Breast epithelium (tissue), 4 donors: ENCODE data around the gene PARP9. TPM values are rescaled to one million over a fixed set of nuclear protein-coding genes. Genes with fewer than 3 reads are reported as not detected.
A peak's percentile ranks its signal among the peaks of the same experiment; 100 is the strongest.

Source experiments
- DNase-seq, 2 donors: peaks; one replicate each; pipeline ENCODE4 v3.0.0-alpha.2; 2019; ENCODE audit warnings: low spot score in 2 of 2
- H3K27ac ChIP-seq, 2 donors: fragments of 200-600 bp; sonication (generic) in 1 of 2; one replicate each; pipeline ENCODE4 v1.5.1; 2016 to 2019; ENCODE audit warnings: mild to moderate bottlenecking in 1 of 2
- H3K27me3 ChIP-seq, 2 donors: fragments of 200-600 bp; sonication (generic) in 1 of 2; one replicate each; pipeline versions ENCODE4 v1.5.1 to v1.6.0; 2017 to 2019; ENCODE audit warnings: control low read depth in 1 of 2, mild to moderate bottlenecking in 1 of 2
- H3K36me3 ChIP-seq: fragments of 200-600 bp; one replicate; pipeline ENCODE4 v1.5.1; 2019
- H3K4me1 ChIP-seq, 2 donors: fragments of 200-600 bp; sonication (generic); one replicate each; pipeline ENCODE4 v1.5.1; 2016 to 2019; ENCODE audit warnings: control low read depth in 1 of 2
- H3K4me3 ChIP-seq, 3 donors: fragments of 200-600 bp; sonication (generic); 1 replicate in 2 of 3; 2 replicates in 1 of 3; pipeline ENCODE4 v1.5.1; 2016 to 2019; ENCODE audit warnings: mild to moderate bottlenecking in 3 of 3, moderate library complexity in 2 of 3
- H3K9me3 ChIP-seq, 2 donors: fragments of 200-600 bp; sonication (generic) in 1 of 2; one replicate each; pipeline ENCODE4 v1.5.1; 2016 to 2019; ENCODE audit warnings: control low read depth in 1 of 2
- CTCF ChIP-seq, 3 donors: fragments of 450-650 bp; IDR thresholded peaks; one replicate each; pipeline ENCODE4 v1.5.1; 2016 to 2017; ENCODE audit warnings: antibody characterized with exemption in 3 of 3, mild to moderate bottlenecking in 3 of 3, moderate library complexity in 3 of 3
- POLR2A ChIP-seq: fragments of 450-650 bp; IDR thresholded peaks from one replicate; pipeline ENCODE4 v1.6.1; 2016; ENCODE audit warnings: antibody characterized with exemption, mild to moderate bottlenecking, moderate library complexity
- POLR2AphosphoS5 ChIP-seq, 3 donors: sonication (generic); formaldehyde crosslinking; IDR thresholded peaks; one replicate each; pipeline ENCODE4 v1.6.1; 2017; ENCODE audit warnings: antibody characterized with exemption in 3 of 3
- intact Hi-C: fragments of 100-400 bp; cut with DNase I; formaldehyde crosslinking; loops from one replicate; pipeline ENCODE4 v1.15.1; 2023; ENCODE audit warnings: low total_unique reads
- total RNA-seq, 3 donors: library from RNA; depleted of rRNA; stranded (reverse); fragments of >200 nt; gene quantifications; one replicate each; pipeline ENCODE4 v1.1.0, GENCODE V29; 2016

Gene PARP9
- total RNA-seq, 3 donors from 2014 or later: 17.4 to 55.1 (median 39.7) TPM

GRCh38 chr3:122582390-122582789 lies 18.3 kb upstream of the PARP9 start:
- intact Hi-C loops: no loop called here
- DNase-seq: no peak
- no peaks in the 10 kb centered on the region for H3K36me3 ChIP-seq
- H3K27ac ChIP-seq: no peak overlapping the region
- no peaks in the 10 kb centered on the region for H3K4me1 ChIP-seq
- H3K9me3 ChIP-seq: peaks cover 13 to 18% of the 10 kb centered on the region in 2 donors
- TF ChIP-seq CTCF (IDR thresholded peaks at IDR 0.05) (no peak), POLR2A (no peak), POLR2AphosphoS5 (IDR thresholded peaks at IDR 0.05) (no peak)
- no peak overlapping the region for H3K4me3 ChIP-seq
- H3K27me3 ChIP-seq: no peaks in the 10 kb centered on the region

- TF ChIP-seq POLR2A (no peak), CTCF (IDR thresholded peaks at IDR 0.05) (no peak), POLR2AphosphoS5 (IDR thresholded peaks at IDR 0.05) (no peak)
- intact Hi-C loops: no loop called here
- no peak overlapping the region for H3K4me3 ChIP-seq
These were observed 17.5 kb upstream of the PARP9 start for GRCh38 chr3:122581622-122582021.

GRCh38 chr3:122580470-122580869 lies 16.4 kb upstream of the PARP9 start:
- no peak for TF ChIP-seq POLR2AphosphoS5 (IDR thresholded peaks at IDR 0.05)
- TF ChIP-seq POLR2A: no peak
- TF ChIP-seq CTCF (IDR thresholded peaks at IDR 0.05): no peak
- H3K27me3 ChIP-seq: no peaks in the 10 kb centered on the region
- H3K27ac ChIP-seq: no peak overlapping the region
- no peaks in the 10 kb centered on the region for H3K4me1 ChIP-seq
- intact Hi-C loops: no loop called here
- no peak overlapping the region for H3K4me3 ChIP-seq
- H3K9me3 ChIP-seq: peaks cover 13 to 18% of the 10 kb centered on the region in 2 donors
- DNase-seq: no peak
- H3K36me3 ChIP-seq: no peaks in the 10 kb centered on the region

More at GRCh38 chr3:122581622-122582021, 17.5 kb upstream of the PARP9 start:
- no peak for DNase-seq
- Histone ChIP-seq H3K27me3 (no peaks in the 10 kb centered on the region), H3K36me3 (no peaks in the 10 kb centered on the region), H3K9me3 (peaks cover 13 to 18% of the 10 kb centered on the region in 2 donors), H3K27ac (no peak overlapping the region), H3K4me1 (no peaks in the 10 kb centered on the region)

- TF ChIP-seq CTCF (IDR thresholded peaks at IDR 0.05): no peak
- no peak for TF ChIP-seq POLR2AphosphoS5 (IDR thresholded peaks at IDR 0.05)
- TF ChIP-seq POLR2A: no peak
- H3K36me3 ChIP-seq: no peaks in the 10 kb centered on the region
- no peaks in the 10 kb centered on the region for H3K4me1 ChIP-seq
- DNase-seq: no peak
- intact Hi-C loops: no loop called here
- H3K4me3 ChIP-seq: peak overlapping the region; percentile 46 to 72 (median 51)
- H3K27ac ChIP-seq: no peak overlapping the region
- H3K9me3 ChIP-seq: peaks cover 12 to 13% of the 10 kb centered on the region in 2 donors
- no peaks in the 10 kb centered on the region for H3K27me3 ChIP-seq
These were observed 14.1 kb upstream of the PARP9 start for GRCh38 chr3:122578069-122578740.

GRCh38 chr3:122577409-122578031 lies 13.4 kb upstream of the PARP9 start, which contains the start of gene PARP15:
Gene PARP15 (plus strand): TSS chr3:122577650. CDS start chr3:122577668, 18 bp downstream.
- Histone ChIP-seq H3K9me3 (peaks cover 11 to 12% of the 10 kb centered on the region in 2 donors), H3K4me3 (peak within 1 kb of the TSS; percentile 46 to 72 (median 51)), H3K4me1 (no peaks in the 10 kb centered on the region), H3K27ac (no peak within 1 kb of the TSS), H3K27me3 (no peaks in the 10 kb centered on the region), H3K36me3 (no peaks in the 10 kb centered on the region)
- intact Hi-C loops: no loop called here
- no peak for DNase-seq
- TF ChIP-seq CTCF (IDR thresholded peaks at IDR 0.05) (no peak), POLR2A (no peak), POLR2AphosphoS5 (IDR thresholded peaks at IDR 0.05) (no peak)
